ENCODE results near the gene PADI6.

PADI6 gene

GRCh38 chr1:17437260-17437579 lies 65.2 kb downstream of the PADI6 start:
- peak; percentile 78 for DNase-seq

DNA sequence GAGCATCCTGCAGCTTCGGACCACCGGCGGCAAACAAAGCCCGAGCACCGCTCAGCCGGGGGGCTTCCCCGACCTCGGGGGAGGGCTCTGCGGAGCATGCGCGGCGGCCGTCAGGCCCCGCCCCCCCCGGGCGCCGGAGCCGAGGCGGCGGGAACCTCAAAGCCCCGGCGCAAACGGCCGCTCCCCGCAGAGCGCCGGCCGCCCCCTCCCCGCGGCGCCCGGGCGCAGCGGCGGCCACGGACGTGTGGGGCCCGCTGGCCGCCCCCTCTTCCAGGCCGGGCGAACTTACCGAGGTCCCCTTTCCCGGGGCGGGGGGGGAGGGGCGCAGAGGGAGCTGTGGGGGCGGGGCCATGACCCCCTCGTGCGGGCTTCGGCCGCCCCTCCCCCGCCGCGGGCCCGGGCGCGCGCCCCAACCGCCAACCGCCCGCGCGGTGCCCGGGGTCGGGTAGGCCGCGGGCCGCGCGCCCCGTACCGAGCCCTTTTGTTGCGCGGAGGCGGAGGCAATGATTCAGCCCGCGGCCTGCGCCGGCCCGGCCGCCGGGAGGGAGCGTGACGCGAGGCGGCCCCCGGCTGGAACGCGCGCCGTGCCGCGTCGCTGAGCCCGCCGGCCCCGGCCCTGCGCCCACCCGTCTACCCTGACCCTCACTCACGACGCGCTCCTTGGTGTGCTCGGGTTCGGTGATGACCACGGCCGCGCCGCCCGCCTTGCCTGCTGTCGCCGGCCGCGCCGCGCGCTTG lies 65.8 kb downstream of the PADI6 start:
- peak; percentile 18 for DNase-seq

DNA sequence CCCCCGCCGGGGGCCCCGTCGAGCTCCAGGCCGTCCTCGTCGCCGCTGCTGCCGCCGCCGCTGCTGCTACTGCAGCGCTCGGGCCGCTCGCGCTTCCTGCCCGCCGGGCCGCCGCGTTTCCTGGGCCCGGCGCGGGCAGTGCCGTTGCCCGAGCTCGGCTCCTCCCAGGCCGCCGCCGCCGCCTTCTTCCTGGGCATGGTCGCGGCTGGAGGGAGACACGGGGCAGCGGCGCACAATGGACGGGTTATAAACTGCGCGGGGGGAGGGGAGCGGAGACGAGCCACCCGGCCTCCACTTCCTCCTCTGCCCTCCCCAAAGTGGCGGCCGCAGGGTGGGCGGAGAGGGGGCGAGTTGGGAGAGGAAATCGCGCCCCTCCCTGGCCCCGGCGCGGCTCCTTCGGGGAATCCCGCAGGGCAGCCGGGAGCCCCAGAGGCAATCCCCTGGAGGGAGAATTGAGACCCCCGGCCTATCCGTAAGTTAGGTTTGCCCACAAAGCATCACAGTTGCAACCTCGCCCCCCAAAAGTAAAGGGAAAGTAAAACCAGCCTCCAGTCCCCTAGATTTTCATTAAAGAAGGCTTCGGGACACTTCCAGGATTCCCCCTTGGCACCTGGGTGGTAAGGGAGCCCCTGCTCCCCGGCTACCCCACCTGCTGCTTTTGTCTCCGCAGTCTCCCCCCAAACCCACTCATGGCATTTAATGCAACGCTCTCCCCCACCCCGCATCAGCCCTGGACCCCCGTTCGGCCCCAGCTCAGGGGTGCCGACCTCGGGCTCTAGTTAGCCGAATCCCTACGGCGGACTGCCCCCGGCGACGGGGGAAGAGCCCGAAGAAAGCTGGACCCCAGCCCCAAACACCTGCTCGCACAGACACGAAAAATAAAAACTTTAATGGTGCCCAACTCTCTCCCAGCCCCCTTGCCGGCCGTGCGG lies 66.6 kb downstream of the PADI6 start:
- peak; percentile 70 for DNase-seq

DNA sequence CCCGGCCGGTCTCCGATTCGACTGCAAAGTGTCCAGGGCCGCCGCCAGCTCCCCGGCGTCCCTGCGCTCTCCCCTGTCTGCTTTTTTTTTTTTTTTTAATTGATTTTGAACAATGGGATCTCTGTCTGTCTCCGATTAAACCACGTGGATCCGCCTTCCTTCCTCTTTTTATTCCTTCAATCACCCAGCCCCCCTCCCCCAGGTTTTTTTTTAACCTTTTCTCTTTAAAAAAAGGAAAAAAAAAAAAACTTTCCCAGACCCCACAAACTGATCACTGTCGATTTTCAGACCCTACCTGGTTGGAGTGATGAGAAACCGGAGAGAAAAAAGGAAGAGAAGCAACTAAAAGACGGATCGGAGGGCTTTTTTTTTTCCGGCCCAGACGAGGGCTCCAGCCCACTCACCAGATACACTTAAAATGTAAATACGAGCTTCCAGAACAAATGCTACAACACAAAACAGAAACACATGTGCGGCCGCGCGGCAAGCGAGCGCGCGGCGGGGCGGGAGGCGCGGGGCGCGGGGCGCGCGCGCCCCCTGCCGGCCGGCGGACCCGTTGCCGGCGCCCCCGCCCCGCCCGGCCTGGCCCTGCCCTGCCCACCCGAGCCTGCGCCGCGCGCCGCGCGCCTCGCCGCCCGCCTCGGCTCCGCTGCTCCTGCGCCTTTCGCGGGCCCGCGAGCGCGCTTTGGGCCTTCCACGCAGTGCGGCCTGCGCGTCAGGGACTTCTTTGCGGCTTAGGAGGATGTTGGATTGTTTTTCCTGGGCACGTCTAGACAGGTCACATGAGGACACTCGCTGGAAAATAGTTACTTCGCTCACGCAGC lies 67.5 kb downstream of the PADI6 start, which contains the start of gene RCC2:
TSS of gene RCC2 (minus strand) at position 428 of the 824 bp plus-strand sequence. CDS start 1,163 bp downstream, outside the sequence.
- DNase-seq, result peak; percentile 84

DNA sequence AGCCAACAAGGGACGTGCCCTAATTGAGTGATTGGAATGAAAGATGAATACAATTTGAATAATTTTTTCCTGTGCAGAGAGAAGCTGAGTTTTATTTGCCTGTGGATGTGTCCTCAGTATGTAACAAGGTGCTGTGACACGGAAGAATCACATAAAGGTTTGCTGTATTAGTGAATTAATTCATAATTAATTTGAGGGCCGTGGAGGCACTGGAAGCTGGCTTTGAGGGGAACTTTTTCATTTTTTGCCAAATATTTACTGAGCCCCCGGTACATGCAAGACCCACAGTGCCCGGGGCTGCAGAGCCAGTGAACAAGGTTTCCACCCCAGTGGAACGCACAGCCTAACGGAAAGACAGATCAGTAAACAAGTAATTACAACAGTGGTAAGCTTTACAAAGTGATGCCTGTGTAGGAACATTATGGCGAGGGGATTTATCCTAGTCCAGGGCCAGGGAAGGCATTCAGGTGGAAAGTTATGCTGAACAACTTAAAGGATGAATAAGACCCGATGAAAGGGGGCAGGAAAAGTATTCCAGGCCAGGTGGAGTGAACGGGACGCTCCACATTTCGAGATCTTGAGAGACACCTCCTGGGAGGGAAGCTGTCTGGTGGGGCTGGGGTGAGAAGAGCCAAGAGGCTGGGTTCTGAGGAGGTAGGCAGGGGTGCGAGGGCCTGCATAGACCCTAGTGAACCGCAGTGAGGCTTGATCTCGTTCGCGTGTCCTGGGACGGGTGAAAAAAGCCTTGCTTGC lies 68.3 kb downstream of the PADI6 start:
- peak; percentile 70 for DNase-seq

GRCh38 chr1:17440827-17441168 lies 68.8 kb downstream of the PADI6 start:
- no peak for DNase-seq

DNA sequence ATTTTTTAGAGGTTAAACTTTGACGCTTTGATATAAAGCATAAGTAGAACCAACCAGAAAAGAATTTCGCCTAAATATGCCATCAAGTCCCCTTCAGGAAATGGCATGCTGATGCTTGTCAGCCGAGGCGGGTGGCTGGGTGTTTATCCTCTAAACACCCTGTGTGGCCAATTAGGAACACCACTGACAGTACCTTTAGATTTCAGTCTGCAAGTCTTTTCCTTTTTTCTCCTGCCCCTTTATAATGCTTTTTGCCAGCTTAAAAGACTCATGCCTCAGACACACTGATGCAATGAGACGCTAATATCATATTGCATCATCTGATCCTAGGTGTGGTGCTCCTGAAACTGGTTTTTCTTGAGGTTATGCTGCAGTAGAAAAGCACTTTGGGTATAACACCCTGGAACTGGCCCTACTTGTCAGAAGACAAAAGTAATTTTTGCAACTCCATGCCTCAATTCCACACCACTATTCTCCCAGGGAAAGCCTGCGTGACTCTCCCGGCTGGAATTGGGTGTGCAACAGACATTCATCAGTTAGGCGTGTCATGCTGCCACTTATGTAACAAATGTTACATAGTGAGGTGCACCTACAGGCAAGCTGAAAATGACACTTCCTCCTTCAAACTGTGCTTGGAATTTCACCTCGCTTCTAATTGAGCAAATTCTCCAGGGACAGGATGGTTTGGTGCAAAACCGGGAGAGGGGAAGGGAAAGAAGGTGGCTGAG lies 69.4 kb downstream of the PADI6 start:
- no peak for DNase-seq

GRCh38 chr1:17441993-17442357 lies 70.0 kb downstream of the PADI6 start:
- no peak for DNase-seq

GRCh38 chr1:17442841-17443240 lies 70.8 kb downstream of the PADI6 start:
- no peak for DNase-seq

GRCh38 chr1:17447501-17447992 lies 75.6 kb downstream of the PADI6 start:
- no peak for DNase-seq

Data from retina (tissue), 1 donor.